GM18508 (cell line): ENCODE data around the gene ADAMTS2.

Source experiments
- ATAC-seq: cut with Tn5 transposase; IDR thresholded peaks from one replicate; pipeline ENCODE4 v1.9.1; 2021; ENCODE audit warnings: moderate number of reproducible peaks; ENCODE audit not compliant: insufficient read depth, unreplicated experiment

The ADAMTS2 gene

DNA sequence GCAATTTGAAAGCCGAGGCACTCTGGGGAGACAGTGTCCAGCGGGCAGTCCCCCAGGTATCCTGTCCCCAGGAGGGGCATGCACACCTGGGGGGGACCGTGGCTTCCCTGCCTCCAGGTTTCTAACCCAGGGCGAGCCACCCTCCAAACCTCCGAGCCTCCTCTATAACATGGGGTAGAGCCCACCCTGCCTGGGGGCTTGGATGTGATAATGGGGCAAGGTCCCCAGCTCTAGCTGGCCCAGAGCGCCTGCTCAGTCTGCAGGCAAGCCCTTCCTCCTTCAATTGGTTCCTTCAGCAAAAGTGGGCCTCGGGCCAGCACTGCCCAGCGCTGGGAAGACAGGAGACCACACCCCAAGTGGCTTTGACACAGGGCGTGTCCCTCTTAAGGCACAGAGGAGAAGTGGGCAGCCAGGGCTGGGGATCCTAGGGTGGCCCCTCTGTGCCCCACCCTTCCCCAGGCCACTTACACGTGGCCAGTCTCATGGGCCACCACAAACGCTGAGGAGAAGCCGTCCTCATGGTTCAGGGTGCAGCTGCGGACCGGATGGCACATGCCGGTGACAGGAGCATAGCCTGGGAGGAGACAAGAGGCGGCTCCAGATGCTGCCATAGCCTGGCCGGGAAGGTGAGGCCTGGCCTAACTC, 190.8 kb downstream of the ADAMTS2 start:
- ATAC-seq = no peak

DNA sequence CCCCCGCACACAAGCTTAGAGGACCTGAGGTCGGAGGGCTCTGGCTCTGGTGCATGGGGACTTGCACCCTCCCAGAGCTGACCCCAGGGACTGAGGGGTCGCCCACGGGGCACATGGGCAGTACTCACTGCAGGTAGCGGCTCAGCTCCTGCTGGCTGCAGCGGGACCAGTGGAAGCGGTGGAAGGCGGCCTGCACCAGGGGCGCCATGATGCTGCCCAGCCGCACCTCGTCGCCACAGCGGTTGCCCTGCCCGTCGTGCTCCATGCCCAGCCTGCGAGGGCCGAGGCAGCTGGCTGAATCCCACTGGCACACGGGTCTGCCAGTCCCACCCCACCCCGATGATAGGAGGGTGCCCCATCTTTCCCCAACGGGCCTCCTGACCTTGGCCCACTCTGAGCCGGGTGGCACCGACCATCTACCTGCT, 191.3 kb downstream of the ADAMTS2 start:
- ATAC-seq = no peak

DNA sequence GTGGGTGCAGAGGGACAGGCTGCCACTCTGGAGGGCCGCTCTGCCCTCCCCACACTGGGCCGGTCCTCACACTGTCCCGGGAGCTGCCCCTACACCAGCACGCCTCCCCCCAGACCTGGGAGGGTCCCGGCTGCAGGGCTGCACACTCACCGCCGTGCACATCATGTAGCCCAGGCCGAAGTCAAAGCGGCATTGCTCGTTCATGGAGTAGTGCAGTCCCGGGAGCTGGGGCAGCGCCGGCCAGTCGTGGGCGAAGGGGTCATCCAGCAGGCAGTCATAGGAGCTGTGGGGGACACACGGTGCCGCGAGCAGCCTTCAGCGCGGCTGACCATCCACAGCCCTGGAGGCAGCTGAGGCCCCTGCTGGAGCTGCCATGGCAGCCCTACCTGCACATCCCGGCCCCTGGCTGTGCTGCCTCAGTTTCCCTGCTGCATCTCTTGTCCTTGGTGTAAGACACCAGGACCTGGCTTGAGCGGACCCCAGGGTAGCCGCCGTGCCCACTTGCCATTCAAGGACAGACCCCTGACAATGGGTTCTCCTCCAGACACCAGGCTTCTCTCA, 191.8 kb downstream of the ADAMTS2 start:
- ATAC-seq = no peak

DNA sequence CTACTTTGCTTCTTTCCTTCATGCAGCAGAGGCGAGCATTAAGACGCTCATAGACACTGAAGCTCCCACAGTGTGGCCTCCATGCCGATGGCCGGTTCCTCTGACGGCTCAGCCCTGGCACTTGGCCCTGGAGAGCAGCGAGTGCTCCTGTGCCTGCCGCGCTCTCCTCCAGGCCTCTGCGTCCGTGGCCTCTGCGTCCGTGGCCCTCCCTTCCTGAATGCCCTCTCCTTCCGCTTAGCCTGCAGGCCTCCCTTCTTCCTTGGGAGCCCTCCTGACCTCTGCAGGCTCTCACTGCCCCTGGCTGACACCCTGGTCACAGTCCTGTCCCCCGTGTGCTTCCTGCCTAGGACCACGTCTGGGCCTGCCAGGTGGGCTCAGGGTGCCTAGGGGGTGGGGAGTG, 192.3 kb downstream of the ADAMTS2 start:
- ATAC-seq = no peak

DNA sequence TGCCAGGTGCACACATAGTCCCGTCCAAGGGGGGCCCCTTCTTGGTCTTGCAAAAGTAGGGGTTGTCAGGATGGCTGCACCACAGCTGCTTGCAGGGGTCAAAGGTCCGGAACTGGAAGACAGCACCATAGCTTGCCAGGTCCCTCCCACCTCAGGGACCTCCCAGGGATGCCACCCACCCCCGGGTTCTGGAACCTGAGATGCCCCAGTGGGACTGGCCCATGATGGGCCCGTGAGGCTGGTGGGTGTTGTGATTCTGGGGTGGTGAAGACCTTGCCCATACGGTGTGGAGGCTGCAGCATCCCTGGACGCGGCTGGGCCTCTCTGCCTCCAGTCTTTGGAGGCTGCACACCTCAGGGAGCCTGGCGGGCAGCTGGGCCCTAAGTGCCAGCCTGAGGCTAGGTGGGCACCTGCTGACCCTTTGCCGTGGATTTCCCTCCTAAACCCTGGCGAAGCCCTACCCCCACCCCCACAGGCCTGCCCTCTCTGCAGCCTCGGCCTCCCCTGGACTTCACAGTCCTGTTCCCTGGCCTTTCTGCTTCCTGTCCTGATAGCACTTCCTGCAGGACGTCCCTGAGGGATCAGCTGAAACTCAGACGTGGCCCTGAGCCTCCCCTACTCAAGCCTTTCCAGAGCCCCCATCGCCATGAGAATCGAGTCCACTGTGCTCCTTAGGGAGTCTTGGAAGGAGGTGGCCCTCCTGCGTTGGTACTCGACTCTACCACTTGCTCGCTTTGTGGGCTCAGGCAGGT, 192.9 kb downstream of the ADAMTS2 start:
- no peak for ATAC-seq

DNA sequence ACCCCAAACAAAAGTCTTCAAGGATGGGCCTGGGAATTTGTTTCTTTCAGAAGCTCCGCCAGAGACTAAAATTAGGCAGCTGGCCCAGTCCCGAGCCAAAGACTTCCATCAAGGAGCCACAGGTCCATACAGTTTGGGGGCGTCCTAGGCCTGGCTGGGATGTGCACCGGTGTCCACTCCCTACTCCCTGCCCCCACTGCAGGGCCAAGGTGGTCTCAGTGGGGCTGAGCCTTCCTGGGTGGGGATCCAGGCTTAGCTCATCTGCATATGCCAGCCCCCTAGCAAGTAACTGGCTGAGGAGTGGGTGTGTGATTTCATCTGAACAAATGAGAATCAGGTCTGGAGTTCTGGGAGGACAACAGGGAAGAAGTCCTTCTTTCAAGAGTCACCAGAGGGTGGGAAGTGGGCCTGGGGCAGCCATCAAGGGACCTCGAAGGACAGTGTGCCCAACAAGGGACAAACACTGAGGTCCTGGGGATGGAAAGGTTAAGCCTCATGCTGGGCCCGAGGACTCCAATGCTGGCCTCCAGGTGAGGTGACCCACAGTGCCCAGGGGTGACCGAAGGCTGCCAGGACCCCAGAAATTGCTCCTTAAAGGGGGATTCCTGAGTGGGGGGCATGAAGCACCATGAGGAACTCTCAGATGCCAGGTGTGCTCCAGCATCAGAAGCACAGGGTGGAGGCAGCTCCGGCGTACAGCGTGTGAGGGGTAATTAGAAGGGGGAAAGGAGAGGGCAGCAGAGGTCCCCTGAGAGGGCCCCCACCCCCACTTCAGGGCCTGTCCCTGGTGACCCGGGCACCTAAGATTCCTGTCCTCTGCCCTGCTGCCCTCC, 193.8 kb downstream of the ADAMTS2 start:
- ATAC-seq = no peak

DNA sequence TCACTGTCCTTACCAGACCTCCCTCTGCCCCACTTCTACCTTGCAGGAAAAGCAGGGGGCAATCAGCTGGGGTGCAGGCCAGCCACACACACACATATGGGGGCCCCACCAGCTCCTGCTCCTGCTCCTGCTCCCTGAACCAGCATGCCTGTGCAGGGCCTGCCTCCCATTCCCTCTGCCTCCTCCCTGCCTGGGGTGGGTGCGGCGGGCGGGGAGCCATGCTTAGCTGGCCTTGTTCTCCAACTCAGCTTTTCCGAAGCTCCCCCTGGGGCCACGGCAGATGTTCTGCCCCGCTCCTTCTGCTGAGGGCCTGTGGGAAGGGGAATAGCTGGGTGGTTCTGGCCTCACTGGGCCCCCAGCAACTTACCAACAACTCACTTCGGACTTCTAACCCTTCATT, 195.2 kb downstream of the ADAMTS2 start:
- no peak for ATAC-seq

DNA sequence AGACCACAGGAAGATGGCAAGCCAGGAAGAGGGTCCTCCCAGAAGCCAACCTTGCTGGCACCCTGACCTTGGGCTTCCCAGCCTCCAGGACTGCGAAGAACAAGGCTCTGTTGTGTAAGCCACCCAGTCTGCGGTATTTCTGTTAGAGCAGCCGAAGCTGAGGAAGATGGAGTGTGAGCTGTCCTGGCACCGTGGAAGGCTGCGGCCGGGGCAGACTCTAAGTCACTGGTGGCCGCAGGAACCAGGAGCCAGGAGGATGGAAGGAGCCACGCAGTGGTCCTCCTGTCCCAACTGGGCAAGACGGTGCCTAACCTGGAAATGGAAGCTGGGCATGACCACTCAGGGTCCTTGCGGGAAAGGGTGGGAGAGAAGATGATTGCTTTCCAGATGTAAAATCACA, 196.0 kb downstream of the ADAMTS2 start:
- ATAC-seq = no peak

DNA sequence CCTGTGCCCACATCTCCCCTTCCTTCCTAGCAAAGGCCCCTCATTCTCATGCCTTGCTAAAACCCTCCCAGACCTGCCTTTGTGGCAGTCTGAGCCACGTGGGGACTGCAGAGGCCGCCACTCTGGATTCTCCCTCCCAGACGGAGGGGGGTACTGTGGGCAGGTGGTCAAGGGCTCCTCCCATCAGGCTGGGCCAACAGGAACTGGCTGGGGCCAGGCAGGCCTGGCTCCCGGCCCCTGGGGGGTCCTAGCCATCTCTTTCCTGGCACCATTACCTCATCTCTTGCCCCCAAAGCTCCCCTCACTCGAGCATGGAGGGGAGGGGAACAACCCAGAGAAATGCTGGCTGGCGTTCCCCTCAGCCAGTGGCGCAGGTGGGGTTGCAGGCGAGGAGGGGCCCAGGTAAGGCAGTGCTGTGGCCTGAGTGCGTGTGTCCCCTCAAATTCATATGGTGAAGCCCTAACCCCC, 196.5 kb downstream of the ADAMTS2 start:
- no peak for ATAC-seq

DNA sequence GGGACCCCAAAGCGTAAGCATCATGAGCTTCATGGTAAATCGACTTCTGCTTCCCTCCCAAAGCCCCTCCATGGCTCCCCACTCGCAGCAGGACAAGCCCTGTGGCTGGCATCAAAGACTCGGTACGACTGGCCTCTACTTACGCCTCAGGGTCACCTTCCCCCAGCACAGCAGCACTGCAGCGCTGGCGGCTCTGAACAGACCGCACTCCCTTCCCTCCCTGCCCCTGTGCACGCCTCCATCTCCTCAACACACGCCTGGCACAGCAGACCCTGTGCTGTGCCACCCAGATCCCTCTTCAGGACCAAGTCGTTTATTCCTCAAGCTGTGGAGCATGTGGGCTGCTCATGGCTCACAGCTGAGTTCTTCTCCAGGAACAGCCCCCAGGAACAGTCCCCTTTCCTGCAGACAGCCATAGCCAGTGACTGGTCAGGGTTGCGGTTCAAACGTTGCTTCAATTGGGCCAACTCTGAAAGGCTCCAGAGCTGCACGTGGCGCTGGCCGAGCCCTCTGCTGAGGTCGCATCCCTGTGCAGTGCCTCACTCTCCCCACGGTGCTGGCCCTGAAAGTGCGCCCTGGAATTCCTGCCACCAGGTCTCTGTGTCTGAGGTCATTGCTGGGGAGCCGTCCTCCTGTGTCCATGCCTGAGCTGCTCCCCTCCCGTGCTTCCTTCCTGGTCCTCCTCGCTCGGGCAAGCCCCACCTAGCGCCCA, 197.1 kb downstream of the ADAMTS2 start:
- ATAC-seq = no peak

DNA sequence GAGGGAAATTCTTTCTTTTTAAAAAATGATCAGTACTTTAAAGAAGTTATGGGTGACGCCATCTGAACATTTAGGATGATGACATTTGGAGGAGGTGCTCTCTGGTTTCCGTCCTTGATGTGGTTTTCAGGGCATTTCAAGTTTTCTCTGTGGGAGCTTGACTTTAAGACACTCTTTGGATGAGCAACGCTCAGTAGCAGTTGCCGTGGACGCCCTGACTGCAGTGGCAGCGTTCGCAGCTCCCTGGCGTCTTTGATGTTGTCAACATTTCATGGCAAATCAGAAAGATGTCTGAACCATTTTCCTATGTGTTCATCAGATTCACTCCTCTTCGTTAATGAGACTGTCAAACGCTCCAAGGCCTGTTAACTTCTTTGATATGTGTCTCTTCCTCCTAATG, 199.0 kb downstream of the ADAMTS2 start:
- no peak for ATAC-seq

DNA sequence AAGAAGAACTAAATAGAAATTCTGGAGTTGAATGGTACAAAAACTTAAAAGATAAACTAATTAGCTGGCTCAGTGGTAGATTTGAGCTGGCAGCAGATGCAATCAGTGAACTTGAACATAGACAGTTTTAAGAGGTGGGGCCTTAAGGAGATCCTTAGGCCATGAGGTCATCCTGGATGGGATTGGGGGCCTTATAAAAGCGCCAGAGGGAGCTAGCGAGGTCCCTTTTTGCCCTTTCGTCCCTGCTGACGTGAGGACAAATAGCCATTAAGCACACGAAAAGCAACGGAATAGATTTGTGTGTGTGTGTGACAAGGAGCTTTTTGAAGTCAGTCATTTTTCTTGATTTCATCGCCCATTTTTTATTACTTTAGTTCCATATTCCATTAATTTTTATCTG, 201.8 kb downstream of the ADAMTS2 start:
- ATAC-seq = no peak

DNA sequence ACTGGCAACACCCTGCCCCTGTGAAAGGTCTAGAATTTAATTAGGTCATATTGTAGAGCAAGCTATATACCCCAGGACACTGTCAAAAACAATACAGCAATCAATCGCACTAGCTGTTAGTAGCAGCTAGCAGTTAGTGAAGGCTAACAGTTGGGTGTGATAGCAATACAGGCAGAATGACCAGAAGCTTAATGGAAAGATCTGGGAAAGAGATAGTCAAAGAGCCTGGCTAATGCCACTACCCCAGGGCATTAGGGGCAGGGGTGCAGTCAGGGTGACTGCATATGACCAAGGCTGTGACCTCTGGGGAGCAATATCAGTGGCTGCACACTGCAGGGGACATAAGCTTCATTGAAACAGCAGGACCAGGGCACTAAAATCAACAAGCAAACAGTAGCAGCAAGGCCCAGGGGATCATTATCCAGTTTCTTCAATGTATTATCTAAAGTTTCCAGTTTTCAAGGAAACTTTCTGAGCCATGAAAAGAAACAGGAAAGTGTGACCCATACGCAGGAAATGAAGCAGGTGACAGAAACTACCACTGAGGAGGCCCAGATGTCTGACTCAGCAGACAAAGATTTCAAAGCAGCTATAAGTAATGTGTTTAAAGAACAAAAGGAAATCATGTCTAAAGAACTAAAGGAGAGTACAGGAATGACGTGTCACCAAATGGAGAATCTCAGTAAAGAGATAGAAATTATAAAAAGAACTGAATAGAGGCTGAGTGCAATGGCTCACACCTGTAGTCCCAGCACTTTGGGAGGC, 202.6 kb downstream of the ADAMTS2 start:
- no peak for ATAC-seq

DNA sequence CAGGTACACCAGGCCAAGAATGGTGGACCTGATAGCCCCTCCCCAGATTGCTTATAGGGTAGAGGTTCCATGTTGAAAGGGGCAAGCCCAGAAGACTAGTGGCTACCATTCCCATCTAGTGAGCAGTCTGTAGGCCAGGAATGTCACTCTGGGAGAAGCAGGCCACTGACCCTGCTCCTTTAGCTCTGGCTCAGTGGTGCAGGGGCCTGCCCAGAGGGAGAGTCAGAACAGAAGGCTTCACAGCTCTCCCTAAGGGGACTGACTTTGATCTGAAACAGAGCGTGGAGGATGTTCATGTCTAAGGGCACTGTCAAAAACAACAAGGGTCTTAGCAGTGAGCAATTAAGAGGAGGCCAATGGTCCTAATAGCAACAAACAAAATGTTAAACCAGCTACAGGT, 203.4 kb downstream of the ADAMTS2 start:
- no peak for ATAC-seq

DNA sequence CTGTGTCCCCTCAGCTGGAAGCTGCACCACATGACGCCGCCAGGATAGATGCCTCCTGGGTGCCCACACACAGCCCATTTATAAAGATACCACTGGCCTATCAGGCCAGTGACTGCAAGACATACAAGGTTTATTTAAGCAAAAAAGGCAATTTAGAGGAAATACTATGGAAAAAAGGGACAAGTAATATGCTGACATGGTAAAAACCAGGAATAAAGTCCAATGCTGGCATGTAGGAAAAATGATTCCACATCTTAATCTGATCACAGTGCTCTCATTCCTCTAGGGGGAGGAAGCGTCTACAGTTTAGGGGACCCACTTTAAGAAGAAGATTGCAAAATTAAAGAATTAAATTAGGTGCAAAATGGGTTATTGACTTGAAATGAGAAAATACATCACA, 205.0 kb downstream of the ADAMTS2 start:
- no peak for ATAC-seq

DNA sequence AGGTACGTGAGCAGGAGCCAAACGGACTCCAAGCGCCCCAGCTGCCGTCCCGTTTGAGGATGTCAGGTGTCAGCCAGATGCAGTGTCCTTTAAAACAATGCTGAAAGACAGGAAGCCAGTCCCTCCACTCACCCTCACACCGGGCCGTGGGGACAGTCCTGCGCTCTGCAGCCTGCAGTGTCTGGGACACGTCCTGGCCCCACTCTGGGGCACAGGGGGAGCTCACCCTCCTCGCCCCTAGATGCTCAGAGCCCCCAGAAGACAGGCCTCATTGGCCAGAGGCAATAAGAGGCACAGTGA, 205.4 kb downstream of the ADAMTS2 start:
- ATAC-seq = no peak

DNA sequence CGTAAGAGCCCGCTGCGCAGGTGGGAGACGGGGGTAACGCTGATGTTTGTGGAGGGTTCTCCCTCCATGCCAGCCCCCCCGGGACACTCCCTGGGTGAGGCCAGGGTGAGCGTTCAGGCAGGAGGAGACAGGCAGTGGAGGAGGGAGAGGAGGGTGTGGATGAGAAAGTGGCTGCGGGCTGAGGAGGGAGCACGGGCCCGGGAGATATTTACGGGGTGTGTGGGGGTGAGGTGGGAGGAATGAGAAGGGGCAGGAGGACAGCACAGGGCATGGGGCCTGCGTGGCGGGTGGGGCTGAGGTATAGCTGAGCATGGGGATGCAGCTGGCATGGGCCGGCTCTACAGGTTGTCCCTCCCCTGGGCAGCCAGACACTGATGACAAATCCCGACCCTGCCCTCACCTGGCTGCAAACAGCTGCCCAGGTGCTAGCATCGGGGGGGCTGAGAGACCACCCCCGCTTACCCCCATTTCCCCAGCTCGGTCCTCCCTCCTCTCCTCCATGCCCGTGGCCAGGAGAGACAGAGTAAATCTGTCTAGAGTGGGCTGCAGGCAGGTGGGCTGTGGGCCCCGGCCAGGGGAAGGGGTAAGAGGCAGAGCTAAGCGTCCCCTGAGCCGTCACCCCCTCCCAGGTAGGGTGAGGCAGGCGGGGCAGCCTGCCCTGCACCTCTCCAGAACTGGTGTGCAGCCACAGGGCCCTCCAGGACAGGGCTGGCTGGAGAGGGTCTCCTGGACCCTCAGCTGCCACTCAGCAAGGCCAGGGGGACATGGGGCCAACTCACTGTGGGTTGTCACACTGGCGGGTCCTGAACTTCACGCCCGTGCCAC, 205.9 kb downstream of the ADAMTS2 start:
- ATAC-seq = no peak

DNA sequence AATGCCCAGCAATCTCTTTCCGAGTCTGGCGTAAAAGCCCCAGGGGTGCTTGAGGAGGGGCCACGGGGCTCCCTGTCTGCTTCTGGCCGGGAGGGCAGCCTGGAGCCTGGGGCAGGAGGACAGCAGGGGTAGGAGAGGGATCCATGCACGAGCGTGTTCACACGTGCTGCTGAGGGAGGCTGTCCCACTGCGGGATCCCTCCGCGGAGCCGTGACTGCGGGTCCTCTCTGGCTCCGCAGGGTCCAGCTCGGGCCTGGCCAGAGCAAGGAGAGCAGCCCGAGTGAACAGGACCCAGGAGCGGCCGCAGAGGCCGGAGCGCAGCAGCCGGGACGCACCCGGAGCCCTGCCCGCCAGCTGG, 206.7 kb downstream of the ADAMTS2 start:
- ATAC-seq = no peak
